C4-2B (cell line): ENCODE data around the gene RPAIN.

Experiments
- CTCF ChIP-seq: fragments of 450-650 bp; conservative IDR thresholded peaks from 2 replicates; pipeline ENCODE4 v1.5.1; 2017; ENCODE audit warnings: mild to moderate bottlenecking
- ZFX ChIP-seq: fragments of 450-650 bp; IDR thresholded peaks from 2 replicates; pipeline ENCODE4 v1.6.1; 2017

DNA sequence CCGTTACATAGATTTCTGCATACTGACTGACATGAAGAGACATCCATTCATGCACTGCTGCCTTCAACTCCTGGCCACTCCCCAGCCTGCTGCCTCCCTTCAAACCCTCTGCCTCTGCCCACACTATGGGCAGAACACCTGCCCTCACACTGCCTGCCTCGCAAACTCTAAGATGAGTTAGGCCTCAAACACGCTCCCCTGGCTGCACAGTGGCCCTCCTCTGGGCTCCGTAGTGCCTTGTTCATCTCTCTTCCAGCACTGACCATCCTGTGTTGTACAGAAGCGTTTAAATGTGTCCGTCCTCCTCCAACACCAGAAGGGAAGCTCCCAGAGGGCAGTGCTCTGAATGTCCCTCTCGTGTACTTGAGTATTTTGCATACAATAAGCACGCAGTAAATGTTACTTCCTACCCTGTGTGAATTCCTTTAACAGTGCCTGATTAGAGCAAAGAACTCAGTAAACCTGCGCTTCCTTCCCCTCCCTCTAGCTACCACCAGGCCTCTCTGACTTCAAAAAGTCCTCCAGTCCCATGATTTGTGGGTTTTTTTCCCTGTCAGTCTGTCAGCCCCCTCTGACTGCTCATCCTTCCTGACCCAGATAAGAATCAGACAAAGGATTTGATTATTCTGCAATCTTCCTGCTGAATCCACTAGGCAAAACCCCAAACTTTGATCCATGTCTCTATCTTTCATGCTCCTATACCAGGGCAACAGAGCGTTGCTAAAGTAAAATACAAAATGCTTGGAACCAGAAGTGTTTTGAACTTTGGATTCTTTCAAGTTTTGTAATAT, 44.9 kb downstream of the RPAIN start:
- TF ChIP-seq CTCF (no peak), ZFX (no peak)
